ENCODE measurements around the gene TFEC.

TFEC gene

GRCh38 chr7:116045532-116045931 is 15.0 kb upstream of the TFEC start:
- no peak for DNase-seq (ENCODE audit: low read depth, low spot score)
- no peak overlapping the region for H3K4me3 ChIP-seq (ENCODE audit: low read depth, low read length)
- in situ Hi-C loops (cut with HindIII; ENCODE audit: low sequenced_read_pairs): no loop called here
- TF ChIP-seq CTCF (IDR thresholded peaks at IDR 0.05; ENCODE audit: low read depth, low read length): no peak

- no peak overlapping the region for H3K4me3 ChIP-seq (ENCODE audit: low read depth, low read length)
- no peak for DNase-seq (ENCODE audit: low read depth, low spot score)
- in situ Hi-C loops (cut with HindIII; ENCODE audit: low sequenced_read_pairs): no loop called here
- no peak for TF ChIP-seq CTCF (IDR thresholded peaks at IDR 0.05; ENCODE audit: low read depth, low read length)
These were observed 11.1 kb upstream of the TFEC start for GRCh38 chr7:116041615-116042014.

- no peak overlapping the region for H3K4me3 ChIP-seq (ENCODE audit: low read depth, low read length)
- no peak for TF ChIP-seq CTCF (IDR thresholded peaks at IDR 0.05; ENCODE audit: low read depth, low read length)
- in situ Hi-C loops (cut with HindIII; ENCODE audit: low sequenced_read_pairs): no loop called here
- DNase-seq (ENCODE audit: low read depth, low spot score): no peak
These were observed 6.8 kb upstream of the TFEC start for GRCh38 chr7:116037401-116037800.

GRCh38 chr7:116034411-116034810 is 3.8 kb upstream of the TFEC start:
- in situ Hi-C loops (cut with HindIII; ENCODE audit: low sequenced_read_pairs): no loop called here
- DNase-seq (ENCODE audit: low read depth, low spot score): no peak
- H3K4me3 ChIP-seq (ENCODE audit: low read depth, low read length): no peak overlapping the region
- TF ChIP-seq CTCF (IDR thresholded peaks at IDR 0.05; ENCODE audit: low read depth, low read length): no peak

- no peak for DNase-seq (ENCODE audit: low read depth, low spot score)
- in situ Hi-C loops (cut with HindIII; ENCODE audit: low sequenced_read_pairs): no loop called here
- TF ChIP-seq CTCF (IDR thresholded peaks at IDR 0.05; ENCODE audit: low read depth, low read length): no peak
- H3K4me3 ChIP-seq (ENCODE audit: low read depth, low read length): no peak overlapping the region
These were observed 2.3 kb upstream of the TFEC start for GRCh38 chr7:116032886-116033285.

- no peak overlapping the region for H3K4me3 ChIP-seq (ENCODE audit: low read depth, low read length)
- in situ Hi-C loops (cut with HindIII; ENCODE audit: low sequenced_read_pairs): no loop called here
- no peak for TF ChIP-seq CTCF (IDR thresholded peaks at IDR 0.05; ENCODE audit: low read depth, low read length)
- no peak for DNase-seq (ENCODE audit: low read depth, low spot score)
These were observed 1.8 kb downstream of the TFEC start for GRCh38 chr7:116028787-116029186.

- no peak for DNase-seq (ENCODE audit: low read depth, low spot score)
- H3K4me3 ChIP-seq (ENCODE audit: low read depth, low read length): no peak overlapping the region
- in situ Hi-C loops (cut with HindIII; ENCODE audit: low sequenced_read_pairs): no loop called here
- TF ChIP-seq CTCF (IDR thresholded peaks at IDR 0.05; ENCODE audit: low read depth, low read length): no peak
These were observed 2.8 kb downstream of the TFEC start for GRCh38 chr7:116027786-116028185.

All from astrocyte of the spinal cord (primary cell).